Endothelial cell of umbilical vein (primary cell): Measurements from ENCODE around the gene CYP4F3. TPM values are rescaled to one million over a fixed set of nuclear protein-coding genes. Genes with fewer than 3 reads are reported as not detected.

Source experiments
- BruUV-seq: library from RNA; stranded (reverse); fragments of 400-500 nt; replicated peaks from 2 replicates; lab custom pipeline; 2021; lab: Mats Ljungman, UMichigan
- CTCF ChIA-PET: fragments of 300-600, 350-600 bp; sonication (Branson Sonifier 250); formaldehyde crosslinking; loops from one replicate; lab custom pipeline; 2021; ENCODE audit warnings: antibody characterized with exemption, inconsistent platforms; lab: Charles Lee
- POLR2A ChIA-PET: fragments of 300-600, 350-600 bp; sonication (Branson Sonifier 250); formaldehyde crosslinking; loops from one replicate; lab custom pipeline; 2021; ENCODE audit warnings: antibody characterized with exemption, inconsistent platforms; lab: Charles Lee
- DNase-seq: peaks from one replicate; pipeline ENCODE4 v3.0.0-alpha.2; 2011; ENCODE audit warnings: low read depth, low spot score
- FAIRE-seq: peaks from 2 replicates; lab custom pipeline; 2011; peaks lifted over from hg19 to GRCh38; lab: Jason Lieb, UNC
- H2AFZ ChIP-seq: 2 replicates; pipeline ENCODE4 v1.6.0; 2012; ENCODE audit warnings: low read depth, low read length, control low read depth, inconsistent platforms
- H3K27ac ChIP-seq: 2 replicates; pipeline ENCODE4 v1.5.1; 2011; ENCODE audit warnings: low read depth, mild to moderate bottlenecking, control low read depth, low read length, moderate library complexity; ENCODE audit not compliant: insufficient read depth
- H3K27me3 ChIP-seq, 2 experiments: 2 replicates each; pipeline versions ENCODE4 v1.6.0 to v1.6.1; 2011; ENCODE audit warnings: low read length in 2 of 2, mixed read lengths in 1 of 2; ENCODE audit not compliant: control insufficient read depth in 2 of 2, insufficient read depth in 2 of 2
- H3K36me3 ChIP-seq, 2 experiments: 2 replicates in 1 of 2; 3 replicates in 1 of 2; pipeline ENCODE4 v1.5.1; 2011; ENCODE audit warnings: low read length in 2 of 2, mild to moderate bottlenecking in 1 of 2, moderate library complexity in 1 of 2; ENCODE audit not compliant: control insufficient read depth in 2 of 2, insufficient read depth in 2 of 2; ENCODE audit errors: extremely low read depth in 1 of 2
- H3K4me1 ChIP-seq: 3 replicates; pipeline ENCODE4 v1.5.1; 2011; ENCODE audit warnings: mild to moderate bottlenecking, low read length; ENCODE audit not compliant: control insufficient read depth, insufficient read depth; ENCODE audit errors: extremely low read depth
- H3K4me2 ChIP-seq: 2 replicates; pipeline ENCODE4 v1.6.1; 2011; ENCODE audit warnings: low read length, control low read depth, mixed read lengths; ENCODE audit not compliant: insufficient read depth
- H3K4me3 ChIP-seq, 3 experiments: fragments of 200-600 bp in 1 of 3; sonication (generic), shearing (Covaris generic) in 1 of 3; replicated peaks in 1 of 3; 2 replicates each; pipeline ENCODE4 v1.5.1; 2011 to 2016; ENCODE audit warnings: control low read depth in 3 of 3, low read length in 3 of 3, mild to moderate bottlenecking in 2 of 3, inconsistent platforms in 1 of 3, low read depth in 1 of 3, moderate library complexity in 1 of 3; ENCODE audit not compliant: insufficient read depth in 1 of 3
- H3K79me2 ChIP-seq: 2 replicates; pipeline ENCODE4 v1.6.0; 2012; ENCODE audit warnings: low read length, inconsistent platforms; ENCODE audit not compliant: control insufficient read depth, insufficient read depth
- H3K9ac ChIP-seq: replicated peaks from 2 replicates; pipeline ENCODE3; 2011; ENCODE audit warnings: low read length, control low read depth; ENCODE audit not compliant: insufficient read depth; ENCODE audit errors: extremely low read depth
- H3K9me1 ChIP-seq: replicated peaks from 3 replicates; pipeline ENCODE4 v1.6.0; 2011; ENCODE audit warnings: mild to moderate bottlenecking, low read length; ENCODE audit not compliant: control insufficient read depth, insufficient read depth; ENCODE audit errors: extremely low read depth
- H3K9me3 ChIP-seq: replicated peaks from 2 replicates; pipeline ENCODE4 v1.5.1; 2012; ENCODE audit warnings: low read length, inconsistent platforms; ENCODE audit not compliant: control insufficient read depth, insufficient read depth
- H4K20me1 ChIP-seq: replicated peaks from 2 replicates; pipeline ENCODE3; 2011; ENCODE audit warnings: mild to moderate bottlenecking, low read length; ENCODE audit not compliant: control insufficient read depth, insufficient read depth; ENCODE audit errors: extremely low read depth
- CTCF ChIP-seq, 2 donors: IDR thresholded peaks; 1 replicate in 1 of 2; 2 replicates in 1 of 2; pipeline ENCODE4 v1.5.1; 2011; ENCODE audit warnings: low read length in 2 of 2, mild to moderate bottlenecking in 2 of 2, moderate library complexity in 2 of 2, control low read depth in 1 of 2, inconsistent platforms in 1 of 2, low read depth in 1 of 2; ENCODE audit not compliant: insufficient read depth in 1 of 2; ENCODE audit errors: extremely low read depth in 1 of 2
- EZH2 ChIP-seq: IDR thresholded peaks from 2 replicates; pipeline ENCODE4 v1.6.1; 2012; ENCODE audit warnings: borderline replicate concordance, low read depth, mild to moderate bottlenecking, moderate library complexity, low read length, inconsistent platforms; ENCODE audit not compliant: severe bottlenecking
- FOS ChIP-seq: IDR thresholded peaks from 2 replicates; pipeline ENCODE4 v1.6.1; 2011; ENCODE audit warnings: mild to moderate bottlenecking, low read length, moderate library complexity, borderline replicate concordance; ENCODE audit not compliant: insufficient read depth
- GATA2 ChIP-seq: IDR thresholded peaks from 2 replicates; pipeline ENCODE4 v1.7.0; 2011; ENCODE audit warnings: low read depth, mild to moderate bottlenecking, moderate library complexity, mixed read lengths, low read length; ENCODE audit not compliant: insufficient read length, insufficient read depth
- JUN ChIP-seq: IDR thresholded peaks from 2 replicates; pipeline ENCODE4 v1.6.1; 2011; ENCODE audit warnings: borderline replicate concordance, low read depth; ENCODE audit not compliant: insufficient read length, insufficient read depth
- MAX ChIP-seq: IDR thresholded peaks from 2 replicates; pipeline ENCODE4 v1.6.1; 2011; ENCODE audit not compliant: insufficient read depth, insufficient read length
- MYC ChIP-seq: IDR thresholded peaks from one replicate; pipeline ENCODE4 v1.6.1; 2011; ENCODE audit warnings: mild to moderate bottlenecking, low read depth, low read length
- POLR2A ChIP-seq: IDR thresholded peaks from 2 replicates; pipeline ENCODE4 v1.6.1; 2012; ENCODE audit warnings: low read depth, mild to moderate bottlenecking, control low read depth, low read length
- POLR2AphosphoS5 ChIP-seq: IDR thresholded peaks from 2 replicates; pipeline ENCODE4 v1.6.1; 2012; ENCODE audit warnings: low read depth, mild to moderate bottlenecking, control low read depth, low read length, moderate library complexity; ENCODE audit not compliant: insufficient read depth
- dilution Hi-C: fragments of 300-500 bp; cut with MboI; formaldehyde crosslinking; loops from one replicate; pipeline ENCODE4 v1.15.0; 2019; ENCODE audit warnings: low sequenced_read_pairs; ENCODE audit not compliant: extremely low pct_ligation_motif_present
- intact Hi-C: fragments of 100-400 bp; cut with micrococcal nuclease; formaldehyde crosslinking; loops from one replicate; pipeline ENCODE4 v1.10.0; 2022
- polyA plus RNA-seq, 4 experiments: library from polyadenylated mRNA; depleted of rRNA in 3 of 4; stranded (reverse) in 3 of 4; unstranded in 1 of 4; fragments of >200 nt; gene quantifications; 2 replicates each; pipeline versions ENCODE4 v1.2.1 to v1.2.3, GENCODE V29; 2011 to 2012; ENCODE audit warnings: missing spikeins in 1 of 4
- total RNA-seq: library from RNA; stranded (reverse); gene quantifications from 2 replicates; pipeline ENCODE4 v1.2.3, GENCODE V29; 2021

CYP4F3 gene
- total and polyA plus RNA-seq, 2 donors (not counting 3 experiments of a cell fraction or from before 2014, with no cell fraction given), result not detected

GRCh38 chr19:15614507-15615379 lies 26.0 kb upstream of the CYP4F3 start, which contains the start of gene CYP4F8:
Gene CYP4F8 (plus strand): TSS chr19:15615218. CDS start chr19:15615617, 399 bp downstream.
- Histone ChIP-seq H3K9ac (no peak within 1 kb of the TSS), H3K27me3 (no peaks in the 10 kb centered on the region), H3K9me3 (no peaks in the 10 kb centered on the region), H3K4me1 (no peaks in the 10 kb centered on the region), H3K79me2 (no peaks in the 10 kb centered on the region), H4K20me1 (no peaks in the 10 kb centered on the region), H3K36me3 (no peaks in the 10 kb centered on the region), H3K27ac (no peak within 1 kb of the TSS), H3K4me2 (no peak within 1 kb of the TSS), H2AFZ (no peak within 1 kb of the TSS), H3K4me3 (no peak within 1 kb of the TSS), H3K9me1 (no peaks in the 10 kb centered on the region)
- TF ChIP-seq JUN (no peak), POLR2A (no peak), GATA2 (no peak), POLR2AphosphoS5 (no peak), EZH2 (no peak), MAX (no peak), CTCF (IDR thresholded peaks at IDR 0.05; ENCODE audit: extremely low read depth in 1 of 2, insufficient read depth in 1 of 2, low read depth in 1 of 2, low read length in 2 of 2) (no peak), MYC (no peak), FOS (no peak)
- POLR2A ChIA-PET, result no interaction called here
- FAIRE-seq (no peak), DNase-seq (no peak)
- BruUV-seq, result no TSS peak
- CTCF ChIA-PET, result no interaction called here
- intact Hi-C loops, result no loop called here
- dilution Hi-C loops, result no loop called here
